Omental fat pad (tissue), 4 donors: Measurements from ENCODE around the gene DENND1A. TPM values are rescaled to one million over a fixed set of nuclear protein-coding genes. Genes with fewer than 3 reads are reported as not detected.

ENCODE experiments used
- ATAC-seq: fragments of 150-250 bp; one replicate; pipeline ENCODE4 v1.9.1; 2016; ENCODE audit warnings: mild to moderate bottlenecking, moderate library complexity; ENCODE audit not compliant: low FRiP score
- DNase-seq: peaks from one replicate; pipeline ENCODE4 v3.0.0-alpha.2; 2019; ENCODE audit warnings: low spot score
- CTCF ChIP-seq, 3 donors: fragments of 450-650 bp; IDR thresholded peaks; one replicate each; pipeline ENCODE4 v1.5.1; 2016 to 2017; ENCODE audit warnings: antibody characterized with exemption in 3 of 3, mild to moderate bottlenecking in 3 of 3, moderate library complexity in 2 of 3
- total RNA-seq, 4 donors: library from RNA; depleted of rRNA; stranded (reverse); fragments of >200 nt; gene quantifications; one replicate each; pipeline ENCODE4 v1.1.0, GENCODE V29; 2016

The DENND1A gene
- total RNA-seq, 4 donors from 2014 or later: 15.2 to 22.8 (median 20.7) TPM

GRCh38 chr9:123447934-123448646 is 481.8 kb downstream of the DENND1A start:
- no peak for DNase-seq
- no peak for ATAC-seq
- no peak for TF ChIP-seq CTCF (IDR thresholded peaks at IDR 0.05)

- TF ChIP-seq CTCF (IDR thresholded peaks at IDR 0.05): no peak
- ATAC-seq (peak; percentile 78), DNase-seq (no peak)
Observed at GRCh38 chr9:123445981-123446610, 483.8 kb downstream of the DENND1A start.

GRCh38 chr9:123445116-123445515 is 484.8 kb downstream of the DENND1A start:
- no peak for DNase-seq
- TF ChIP-seq CTCF (IDR thresholded peaks at IDR 0.05): no peak
- no peak for ATAC-seq

GRCh38 chr9:123441769-123442168 is 488.2 kb downstream of the DENND1A start:
- DNase-seq (no peak), ATAC-seq (no peak)
- no peak for TF ChIP-seq CTCF (IDR thresholded peaks at IDR 0.05)

- TF ChIP-seq CTCF (IDR thresholded peaks at IDR 0.05): no peak
- no peak for ATAC-seq
- DNase-seq: no peak
Observed at GRCh38 chr9:123440256-123440655, 489.7 kb downstream of the DENND1A start.

- ATAC-seq: no peak
- no peak for TF ChIP-seq CTCF (IDR thresholded peaks at IDR 0.05)
- no peak for DNase-seq
Observed at GRCh38 chr9:123438821-123439220, 491.1 kb downstream of the DENND1A start.

GRCh38 chr9:123438321-123438720 is 491.6 kb downstream of the DENND1A start:
- no peak for TF ChIP-seq CTCF (IDR thresholded peaks at IDR 0.05)
- DNase-seq (no peak), ATAC-seq (no peak)
